ENCODE measurements around the gene PGF. TPM values are rescaled to one million over a fixed set of nuclear protein-coding genes. Genes with fewer than 3 reads are reported as not detected.

PGF gene
- total and polyA plus RNA-seq, 4 donors, result 0.61 to 4.5 (median 1.8) TPM

DNA sequence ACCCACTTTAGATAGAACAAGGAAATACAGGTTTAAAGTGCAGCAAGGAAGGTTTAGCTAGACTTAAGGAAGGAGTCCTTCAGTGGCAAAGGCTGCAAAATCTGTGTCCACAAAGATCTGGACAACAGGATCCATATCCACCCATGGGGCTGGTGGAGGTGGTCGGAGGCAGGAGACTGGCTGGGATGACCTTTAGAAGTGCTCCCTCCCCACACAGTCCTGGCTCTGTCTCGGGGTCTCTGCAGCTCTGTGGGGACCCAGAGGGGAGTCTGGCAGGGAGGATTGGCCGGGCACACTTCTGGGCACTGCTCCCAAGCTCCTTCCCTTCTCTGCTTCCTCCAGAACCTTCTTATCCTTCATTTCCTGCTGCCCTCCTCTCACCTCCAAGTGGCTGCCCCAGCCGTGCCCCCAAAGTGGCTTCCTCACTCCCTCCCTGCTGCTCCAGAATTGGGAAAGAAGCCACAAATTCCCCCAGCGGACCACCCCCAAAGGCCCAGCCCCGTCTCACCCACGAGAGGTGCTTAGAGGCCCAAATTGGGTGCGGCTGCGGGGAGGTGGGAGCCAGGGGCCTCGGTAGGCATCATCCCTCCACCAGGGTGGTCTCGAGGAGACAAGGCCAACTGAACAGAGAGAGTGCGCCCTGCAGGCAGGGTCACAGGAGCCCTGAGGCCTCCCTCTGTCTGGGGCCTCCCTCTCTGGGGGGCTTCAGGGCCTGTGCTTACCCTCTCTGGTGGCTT is 21.9 kb upstream of the PGF start (continued):
- TF ChIP-seq, protein P1, sequence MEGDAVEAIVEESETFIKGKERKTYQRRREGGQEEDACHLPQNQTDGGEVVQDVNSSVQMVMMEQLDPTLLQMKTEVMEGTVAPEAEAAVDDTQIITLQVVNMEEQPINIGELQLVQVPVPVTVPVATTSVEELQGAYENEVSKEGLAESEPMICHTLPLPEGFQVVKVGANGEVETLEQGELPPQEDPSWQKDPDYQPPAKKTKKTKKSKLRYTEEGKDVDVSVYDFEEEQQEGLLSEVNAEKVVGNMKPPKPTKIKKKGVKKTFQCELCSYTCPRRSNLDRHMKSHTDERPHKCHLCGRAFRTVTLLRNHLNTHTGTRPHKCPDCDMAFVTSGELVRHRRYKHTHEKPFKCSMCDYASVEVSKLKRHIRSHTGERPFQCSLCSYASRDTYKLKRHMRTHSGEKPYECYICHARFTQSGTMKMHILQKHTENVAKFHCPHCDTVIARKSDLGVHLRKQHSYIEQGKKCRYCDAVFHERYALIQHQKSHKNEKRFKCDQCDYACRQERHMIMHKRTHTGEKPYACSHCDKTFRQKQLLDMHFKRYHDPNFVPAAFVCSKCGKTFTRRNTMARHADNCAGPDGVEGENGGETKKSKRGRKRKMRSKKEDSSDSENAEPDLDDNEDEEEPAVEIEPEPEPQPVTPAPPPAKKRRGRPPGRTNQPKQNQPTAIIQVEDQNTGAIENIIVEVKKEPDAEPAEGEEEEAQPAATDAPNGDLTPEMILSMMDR (IDR thresholded peaks at IDR 0.05; ENCODE audit: low read depth, low read length, missing input control), result no peak
- TF ChIP-seq RXRA (IDR thresholded peaks at IDR 0.05), result no peak
- TF ChIP-seq JUND (IDR thresholded peaks at IDR 0.05), result no peak
- no peak for TF ChIP-seq NR2F2 (IDR thresholded peaks at IDR 0.05)

DNA sequence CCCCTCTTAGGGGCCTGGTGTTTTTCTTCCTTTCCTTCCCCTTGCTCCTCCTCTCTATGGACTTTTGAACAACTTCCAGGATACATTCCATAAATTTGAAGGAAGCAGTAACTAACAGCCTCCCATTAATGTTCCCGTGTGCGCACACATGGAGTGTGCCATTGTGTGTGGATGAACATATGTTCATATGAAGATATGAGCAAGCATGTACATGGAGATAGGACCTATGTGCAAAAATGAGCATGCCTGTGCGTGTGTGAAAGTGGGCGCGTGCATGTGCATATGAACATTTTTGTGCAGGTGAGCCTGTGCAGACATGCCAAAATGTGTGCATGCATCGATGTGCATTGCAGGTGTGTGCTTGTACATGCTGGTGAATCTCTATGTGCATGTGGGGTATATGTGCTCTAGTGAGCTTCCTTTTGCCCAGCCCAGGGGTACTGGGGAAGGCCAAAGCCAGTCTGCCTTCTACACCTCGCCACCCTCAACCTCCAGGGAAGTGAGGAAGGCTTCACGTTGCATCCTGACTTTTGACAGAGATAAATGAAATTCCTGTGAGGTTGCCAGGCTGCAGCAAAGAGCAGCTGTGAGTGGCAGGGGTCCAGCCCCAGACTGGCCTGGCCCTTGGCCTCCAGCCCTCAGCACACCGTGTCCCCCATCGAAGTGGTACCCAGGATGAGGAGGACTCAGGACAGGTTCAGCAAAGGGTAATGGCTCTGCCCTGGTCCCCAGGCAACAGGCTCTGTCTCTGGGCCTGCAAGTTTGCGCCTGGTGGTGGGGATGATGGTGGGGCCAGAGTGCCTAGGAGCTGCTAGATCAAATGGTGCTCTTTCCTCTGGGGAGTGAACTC is 21.1 kb upstream of the PGF start:
- no peak for DNase-seq (ENCODE audit: low spot score)

DNA sequence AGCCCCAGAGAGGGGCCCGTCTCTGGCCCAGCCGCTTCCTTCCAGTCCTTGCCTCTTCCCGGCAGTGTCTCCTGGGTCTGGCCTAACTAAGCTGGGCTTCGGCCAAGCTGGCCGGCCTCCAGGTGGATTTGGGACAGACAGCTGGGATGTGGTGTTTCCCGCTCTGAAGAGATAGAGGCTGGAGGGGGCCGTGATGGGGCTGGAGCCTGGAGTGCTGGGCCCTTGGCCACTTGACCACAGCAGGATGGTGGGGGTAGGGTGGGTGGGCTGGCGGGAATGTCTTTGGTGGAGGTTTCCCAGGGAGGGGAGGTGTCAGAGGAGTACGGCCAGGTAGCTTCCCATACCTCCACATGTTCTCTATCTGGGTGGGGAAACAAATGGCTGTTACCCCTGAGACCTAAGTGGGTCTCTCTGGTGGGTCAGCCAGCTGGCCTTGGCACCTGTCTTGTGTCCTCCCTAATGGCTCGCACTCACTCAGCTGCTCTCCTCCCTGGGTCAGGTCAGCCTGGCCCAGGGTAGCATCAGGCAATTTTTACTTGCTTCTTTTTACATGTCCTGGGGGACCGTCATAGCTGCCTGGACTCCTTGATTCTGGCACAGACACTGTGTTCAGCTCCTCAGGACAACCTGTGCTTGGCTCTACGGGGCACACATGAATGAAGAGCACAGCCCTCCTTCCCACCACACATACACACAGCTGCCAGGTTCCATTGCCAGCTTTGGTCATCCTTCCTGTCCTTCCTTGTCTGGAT is 19.8 kb upstream of the PGF start:
- Histone ChIP-seq H3K9ac (ENCODE audit: low read depth in 1 of 2, low read length in 2 of 2) (no peak overlapping the region), H3K27me3 (ENCODE audit: control insufficient read depth in 4 of 4, insufficient read depth in 4 of 4, low read length in 3 of 4) (no peaks in the 10 kb centered on the region), H3K4me1 (ENCODE audit: control insufficient read depth in 4 of 4, insufficient read depth in 4 of 4, low read length in 3 of 4) (peaks cover 0 to 4% (median 0%) of the 10 kb centered on the region in 4 donors), H3K27ac (ENCODE audit: low read depth in 1 of 2, low read length in 2 of 2) (no peak overlapping the region), H3K4me3 (ENCODE audit: low read depth in 1 of 3, low read length in 3 of 3) (no peak overlapping the region), H3K9me3 (ENCODE audit: control insufficient read depth in 4 of 4, low read length in 3 of 4) (no peaks in the 10 kb centered on the region), H3K36me3 (ENCODE audit: control insufficient read depth in 4 of 4, insufficient read depth in 3 of 4, low read depth in 1 of 4, low read length in 3 of 4) (no peaks in the 10 kb centered on the region)
- DNase-seq (ENCODE audit: low spot score), result no peak
- WGBS, result 63% methylated on average over 12 of the region's 12 CpGs
- TF ChIP-seq HNF4G (IDR thresholded peaks at IDR 0.05), result no peak
- TF ChIP-seq FOXA2 (IDR thresholded peaks at IDR 0.05), result no peak
- no peak for TF ChIP-seq RXRA (IDR thresholded peaks at IDR 0.05)
- TF ChIP-seq, protein P2, sequence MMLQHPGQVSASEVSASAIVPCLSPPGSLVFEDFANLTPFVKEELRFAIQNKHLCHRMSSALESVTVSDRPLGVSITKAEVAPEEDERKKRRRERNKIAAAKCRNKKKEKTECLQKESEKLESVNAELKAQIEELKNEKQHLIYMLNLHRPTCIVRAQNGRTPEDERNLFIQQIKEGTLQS (IDR thresholded peaks at IDR 0.05), result no peak
- TF ChIP-seq, protein P3, sequence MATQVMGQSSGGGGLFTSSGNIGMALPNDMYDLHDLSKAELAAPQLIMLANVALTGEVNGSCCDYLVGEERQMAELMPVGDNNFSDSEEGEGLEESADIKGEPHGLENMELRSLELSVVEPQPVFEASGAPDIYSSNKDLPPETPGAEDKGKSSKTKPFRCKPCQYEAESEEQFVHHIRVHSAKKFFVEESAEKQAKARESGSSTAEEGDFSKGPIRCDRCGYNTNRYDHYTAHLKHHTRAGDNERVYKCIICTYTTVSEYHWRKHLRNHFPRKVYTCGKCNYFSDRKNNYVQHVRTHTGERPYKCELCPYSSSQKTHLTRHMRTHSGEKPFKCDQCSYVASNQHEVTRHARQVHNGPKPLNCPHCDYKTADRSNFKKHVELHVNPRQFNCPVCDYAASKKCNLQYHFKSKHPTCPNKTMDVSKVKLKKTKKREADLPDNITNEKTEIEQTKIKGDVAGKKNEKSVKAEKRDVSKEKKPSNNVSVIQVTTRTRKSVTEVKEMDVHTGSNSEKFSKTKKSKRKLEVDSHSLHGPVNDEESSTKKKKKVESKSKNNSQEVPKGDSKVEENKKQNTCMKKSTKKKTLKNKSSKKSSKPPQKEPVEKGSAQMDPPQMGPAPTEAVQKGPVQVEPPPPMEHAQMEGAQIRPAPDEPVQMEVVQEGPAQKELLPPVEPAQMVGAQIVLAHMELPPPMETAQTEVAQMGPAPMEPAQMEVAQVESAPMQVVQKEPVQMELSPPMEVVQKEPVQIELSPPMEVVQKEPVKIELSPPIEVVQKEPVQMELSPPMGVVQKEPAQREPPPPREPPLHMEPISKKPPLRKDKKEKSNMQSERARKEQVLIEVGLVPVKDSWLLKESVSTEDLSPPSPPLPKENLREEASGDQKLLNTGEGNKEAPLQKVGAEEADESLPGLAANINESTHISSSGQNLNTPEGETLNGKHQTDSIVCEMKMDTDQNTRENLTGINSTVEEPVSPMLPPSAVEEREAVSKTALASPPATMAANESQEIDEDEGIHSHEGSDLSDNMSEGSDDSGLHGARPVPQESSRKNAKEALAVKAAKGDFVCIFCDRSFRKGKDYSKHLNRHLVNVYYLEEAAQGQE (IDR thresholded peaks at IDR 0.05), result no peak
- TF ChIP-seq, protein P1 (IDR thresholded peaks at IDR 0.05; ENCODE audit: low read depth, low read length, missing input control), result no peak

More for the DNA sequence above, 21.1 kb upstream of the PGF start:
- TF ChIP-seq YY1 (IDR thresholded peaks at IDR 0.05) (no peak), RAD21 (IDR thresholded peaks at IDR 0.05) (no peak), HNF4A (conservative IDR thresholded peaks at IDR 0.05) (no peak), GABPA (IDR thresholded peaks at IDR 0.05 in 1 of 2, conservative IDR thresholded peaks at IDR 0.05 in 1 of 2) (no peak), HNF4G (IDR thresholded peaks at IDR 0.05) (no peak), RXRA (IDR thresholded peaks at IDR 0.05) (no peak)
- TF ChIP-seq, protein P1 (IDR thresholded peaks at IDR 0.05; ENCODE audit: low read depth, low read length, missing input control), result no peak
- Histone ChIP-seq H3K4me3 (ENCODE audit: low read depth in 1 of 3, low read length in 3 of 3) (no peak overlapping the region), H3K4me1 (ENCODE audit: control insufficient read depth in 4 of 4, insufficient read depth in 4 of 4, low read length in 3 of 4) (peaks cover 0 to 4% (median 0%) of the 10 kb centered on the region in 4 donors), H3K27ac (ENCODE audit: low read depth in 1 of 2, low read length in 2 of 2) (no peak overlapping the region), H3K9ac (ENCODE audit: low read depth in 1 of 2, low read length in 2 of 2) (no peak overlapping the region), H3K9me3 (ENCODE audit: control insufficient read depth in 4 of 4, low read length in 3 of 4) (no peaks in the 10 kb centered on the region), H3K27me3 (ENCODE audit: control insufficient read depth in 4 of 4, insufficient read depth in 4 of 4, low read length in 3 of 4) (no peaks in the 10 kb centered on the region), H3K36me3 (ENCODE audit: control insufficient read depth in 4 of 4, insufficient read depth in 3 of 4, low read depth in 1 of 4, low read length in 3 of 4) (no peaks in the 10 kb centered on the region)
- WGBS, result 90% methylated on average over 11 of the region's 11 CpGs

Data from liver (tissue), 9 donors.